ENCODE measurements around the gene ARL14EP. TPM values are rescaled to one million over a fixed set of nuclear protein-coding genes. Genes with fewer than 3 reads are reported as not detected.

Gene ARL14EP
- total RNA-seq, 2 donors from 2014 or later = 13.7 to 14.9 TPM

GRCh38 chr11:30284836-30285235 is 38.1 kb upstream of the ARL14EP start:
- intact Hi-C loops (cut with DNase I) = no loop called here
- DNase-seq = no peak

GRCh38 chr11:30285416-30286121 is 37.3 kb upstream of the ARL14EP start:
- no peak overlapping the region for H3K4me3 ChIP-seq
- H3K27me3 ChIP-seq = no peaks in the 10 kb centered on the region
- H3K9ac ChIP-seq (ENCODE audit: low read depth in 2 of 2, low read length in 2 of 2) = no peak overlapping the region
- no peaks in the 10 kb centered on the region for H3K9me3 ChIP-seq
- intact Hi-C loops (cut with DNase I) = no loop called here
- TF ChIP-seq, protein P1, sequence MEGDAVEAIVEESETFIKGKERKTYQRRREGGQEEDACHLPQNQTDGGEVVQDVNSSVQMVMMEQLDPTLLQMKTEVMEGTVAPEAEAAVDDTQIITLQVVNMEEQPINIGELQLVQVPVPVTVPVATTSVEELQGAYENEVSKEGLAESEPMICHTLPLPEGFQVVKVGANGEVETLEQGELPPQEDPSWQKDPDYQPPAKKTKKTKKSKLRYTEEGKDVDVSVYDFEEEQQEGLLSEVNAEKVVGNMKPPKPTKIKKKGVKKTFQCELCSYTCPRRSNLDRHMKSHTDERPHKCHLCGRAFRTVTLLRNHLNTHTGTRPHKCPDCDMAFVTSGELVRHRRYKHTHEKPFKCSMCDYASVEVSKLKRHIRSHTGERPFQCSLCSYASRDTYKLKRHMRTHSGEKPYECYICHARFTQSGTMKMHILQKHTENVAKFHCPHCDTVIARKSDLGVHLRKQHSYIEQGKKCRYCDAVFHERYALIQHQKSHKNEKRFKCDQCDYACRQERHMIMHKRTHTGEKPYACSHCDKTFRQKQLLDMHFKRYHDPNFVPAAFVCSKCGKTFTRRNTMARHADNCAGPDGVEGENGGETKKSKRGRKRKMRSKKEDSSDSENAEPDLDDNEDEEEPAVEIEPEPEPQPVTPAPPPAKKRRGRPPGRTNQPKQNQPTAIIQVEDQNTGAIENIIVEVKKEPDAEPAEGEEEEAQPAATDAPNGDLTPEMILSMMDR (IDR thresholded peaks at IDR 0.05) = no peak
- no peak overlapping the region for H3K27ac ChIP-seq
- DNase-seq = no peak
- H3K4me1 ChIP-seq = no peaks in the 10 kb centered on the region
- H3K36me3 ChIP-seq = no peaks in the 10 kb centered on the region

More at GRCh38 chr11:30284836-30285235, 38.1 kb upstream of the ARL14EP start:
- Histone ChIP-seq H3K27ac (no peak overlapping the region), H3K4me1 (no peaks in the 10 kb centered on the region), H3K4me3 (no peak overlapping the region), H3K9me3 (no peaks in the 10 kb centered on the region), H3K9ac (ENCODE audit: low read depth in 2 of 2, low read length in 2 of 2) (no peak overlapping the region), H3K27me3 (no peaks in the 10 kb centered on the region), H3K36me3 (no peaks in the 10 kb centered on the region)
- TF ChIP-seq, protein P1 (IDR thresholded peaks at IDR 0.05) = no peak

DNA sequence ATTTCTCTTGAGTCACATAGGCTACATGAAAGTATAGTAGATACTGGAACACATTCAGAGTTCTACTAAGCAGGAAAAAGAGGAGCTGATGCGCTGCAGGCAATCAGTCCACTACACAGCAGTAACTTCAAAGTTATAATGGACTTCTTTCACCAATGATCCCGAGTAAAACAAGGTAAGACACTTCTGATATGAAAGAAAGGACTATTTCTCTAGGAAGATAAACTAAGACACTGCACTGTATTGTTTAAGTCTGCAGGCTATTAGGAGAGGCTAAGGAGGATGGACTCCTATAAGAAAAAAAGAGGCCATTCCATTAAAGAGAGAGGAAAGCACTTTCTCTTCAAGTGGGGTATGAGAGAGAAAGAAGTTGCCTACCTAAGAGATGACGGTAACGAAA is 31.6 kb upstream of the ARL14EP start:
- Histone ChIP-seq H3K9ac (ENCODE audit: low read depth in 2 of 2, low read length in 2 of 2) (no peak overlapping the region), H3K4me1 (no peaks in the 10 kb centered on the region), H3K9me3 (no peaks in the 10 kb centered on the region), H3K27me3 (no peaks in the 10 kb centered on the region), H3K4me3 (no peak overlapping the region), H3K27ac (no peak overlapping the region), H3K36me3 (no peaks in the 10 kb centered on the region)
- TF ChIP-seq, protein P1 (IDR thresholded peaks at IDR 0.05) = no peak
- DNase-seq = no peak
- intact Hi-C loops (cut with DNase I) = no loop called here

- Histone ChIP-seq H3K9me3 (no peaks in the 10 kb centered on the region), H3K27me3 (no peaks in the 10 kb centered on the region), H3K36me3 (no peaks in the 10 kb centered on the region), H3K27ac (no peak overlapping the region), H3K9ac (ENCODE audit: low read depth in 2 of 2, low read length in 2 of 2) (no peak overlapping the region), H3K4me3 (no peak overlapping the region), H3K4me1 (no peaks in the 10 kb centered on the region)
- DNase-seq = no peak
- intact Hi-C loops (cut with DNase I) = no loop called here
- TF ChIP-seq, protein P1 (IDR thresholded peaks at IDR 0.05) = no peak
Measured at GRCh38 chr11:30292545-30292944, 30.4 kb upstream of the ARL14EP start.

GRCh38 chr11:30295178-30295885 is 27.6 kb upstream of the ARL14EP start:
- Histone ChIP-seq H3K9me3 (no peaks in the 10 kb centered on the region), H3K27ac (no peak overlapping the region), H3K4me3 (no peak overlapping the region), H3K36me3 (no peaks in the 10 kb centered on the region), H3K4me1 (no peaks in the 10 kb centered on the region), H3K27me3 (no peaks in the 10 kb centered on the region), H3K9ac (ENCODE audit: low read depth in 2 of 2, low read length in 2 of 2) (no peak overlapping the region)
- intact Hi-C loops (cut with DNase I) = no loop called here
- TF ChIP-seq, protein P1 (IDR thresholded peaks at IDR 0.05) = no peak
- DNase-seq = no peak
